GM18499 (cell line): ENCODE data around the gene PNMA8C.
"Not testable (repeated sequence)": the region's sequence is repeated elsewhere in the genome, so short reads cannot be mapped to it uniquely, and the experiment has no call there.

ENCODE experiments used
- ATAC-seq: cut with Tn5 transposase; IDR thresholded peaks from one replicate; pipeline ENCODE4 v1.9.1; 2021; ENCODE audit warnings: moderate number of reproducible peaks; ENCODE audit not compliant: insufficient read depth, unreplicated experiment

The PNMA8C gene

DNA sequence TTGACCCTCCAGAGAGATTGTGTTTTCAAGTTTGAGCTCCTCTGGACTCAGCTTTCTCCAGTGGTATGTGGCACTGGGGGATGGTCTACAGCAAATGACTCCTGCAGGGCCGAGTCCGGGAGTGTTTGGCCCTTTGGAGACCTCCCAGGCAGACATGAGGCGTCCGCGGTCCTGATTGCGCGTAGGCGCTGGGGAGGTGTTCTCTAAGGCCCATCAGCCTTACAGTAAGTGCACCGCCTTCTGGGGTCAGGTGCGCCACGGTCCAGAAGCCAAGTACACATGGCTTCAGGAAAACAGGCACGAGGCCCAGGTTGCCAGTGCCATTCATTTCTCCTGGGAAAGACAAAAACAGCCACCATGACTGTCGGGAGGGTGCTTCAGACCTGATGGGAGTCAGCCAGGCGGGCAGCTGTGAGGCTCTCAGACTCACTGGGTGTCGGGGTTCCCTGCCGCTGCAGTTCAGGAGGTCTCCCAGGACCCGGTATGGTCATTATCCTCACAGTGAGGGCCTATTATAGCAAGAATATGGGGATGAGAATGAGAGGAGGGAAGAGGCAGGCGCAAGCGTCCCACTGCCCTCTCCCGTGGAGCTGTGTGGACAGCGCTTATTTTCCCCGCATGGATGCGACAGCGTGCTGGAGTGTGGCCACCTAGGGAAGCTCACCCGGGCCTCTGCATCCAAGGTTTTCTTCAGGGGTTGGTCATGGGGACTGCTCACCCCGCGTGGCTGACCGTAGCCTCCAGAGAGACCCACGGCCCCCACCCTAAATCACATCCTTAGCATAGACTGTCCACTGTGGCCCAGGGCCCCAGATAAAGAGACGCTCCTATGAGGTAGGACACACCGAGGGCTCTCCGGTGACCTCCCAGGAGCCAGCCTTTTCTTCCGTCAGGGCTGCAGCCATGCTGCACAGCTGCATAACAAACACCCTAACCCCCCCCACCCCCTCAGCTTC, 37.2 kb downstream of the PNMA8C start:
- ATAC-seq = no peak

DNA sequence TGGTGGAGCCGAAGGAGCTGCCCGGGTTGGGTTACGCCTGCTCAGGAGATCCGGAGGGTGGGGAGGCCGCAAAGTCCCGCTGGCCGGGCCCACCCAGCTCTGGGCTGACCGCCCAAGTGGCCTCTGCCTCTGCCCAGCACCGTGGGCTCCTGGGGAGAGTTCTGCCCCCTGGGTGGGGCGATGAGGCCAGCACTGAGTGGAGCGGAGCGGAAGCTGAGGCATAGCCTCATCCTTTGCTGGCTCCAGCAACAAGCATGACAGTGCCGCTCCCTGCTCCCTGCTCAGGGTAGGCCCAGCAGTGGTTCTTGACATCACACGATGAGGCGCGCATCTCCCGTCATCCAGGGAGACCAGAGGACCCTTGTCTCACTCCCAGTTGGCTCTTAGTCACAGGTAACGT, 37.9 kb downstream of the PNMA8C start:
- ATAC-seq = no peak

DNA sequence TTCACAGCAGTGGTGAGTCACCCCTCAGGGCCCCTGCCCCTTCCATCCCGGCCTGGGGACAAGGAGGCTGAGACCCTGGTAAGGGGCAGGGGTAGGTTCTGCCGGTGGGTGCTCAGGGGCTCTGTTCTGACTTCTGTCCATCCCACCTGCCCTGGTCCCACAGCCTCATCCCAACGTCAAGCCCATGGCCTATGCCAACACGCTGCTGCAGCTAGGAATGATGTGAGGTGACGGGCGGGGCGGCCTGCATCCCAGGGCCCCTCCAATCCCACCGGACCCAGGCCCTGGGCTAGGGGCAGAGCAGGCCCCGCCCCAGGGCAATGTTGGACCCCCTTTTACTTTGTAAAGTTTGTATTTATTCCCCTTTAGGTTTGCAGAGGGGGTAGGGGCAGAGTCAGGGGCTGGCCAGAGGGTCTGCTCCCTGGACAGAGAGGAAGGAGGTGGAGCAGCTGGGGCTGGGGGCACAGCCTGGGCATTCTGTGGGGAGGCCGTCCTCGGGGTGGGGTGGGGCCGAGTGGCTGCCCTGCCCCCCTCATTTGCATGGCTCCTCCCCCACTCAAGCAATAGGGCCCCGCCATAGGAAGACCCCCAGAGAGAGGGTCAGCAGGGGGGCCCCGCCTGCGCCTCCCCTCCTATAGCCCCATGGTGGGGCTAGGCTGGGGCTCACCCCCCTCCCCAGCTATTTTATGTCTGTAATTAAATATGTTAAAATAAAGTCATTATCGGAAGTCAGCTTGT, 38.4 kb downstream of the PNMA8C start:
- ATAC-seq = no peak

GRCh38 chr19:46388311-46389095, 40.2 kb downstream of the PNMA8C start:
- no peak for ATAC-seq

DNA sequence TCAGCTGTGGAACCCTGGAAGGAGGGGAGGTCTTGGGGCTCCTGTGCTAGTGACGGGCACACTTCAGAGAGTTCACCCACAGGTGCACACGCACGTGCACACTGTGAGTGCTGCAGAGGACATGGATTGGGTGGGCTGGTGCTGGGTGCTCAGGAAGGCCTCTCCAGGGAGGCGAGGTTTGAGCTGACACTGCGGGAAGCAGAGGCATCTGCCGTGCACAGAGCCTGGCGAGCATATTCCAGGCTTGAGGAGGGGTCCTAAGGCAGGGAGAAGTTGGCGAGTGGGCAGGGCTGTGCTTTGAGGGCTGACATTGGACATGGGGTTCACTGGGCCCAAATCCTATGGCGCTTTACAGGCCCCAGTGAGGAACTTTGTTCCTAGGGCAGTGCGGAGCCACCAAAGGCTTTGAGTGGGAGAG, 41.0 kb downstream of the PNMA8C start:
- ATAC-seq = no peak

DNA sequence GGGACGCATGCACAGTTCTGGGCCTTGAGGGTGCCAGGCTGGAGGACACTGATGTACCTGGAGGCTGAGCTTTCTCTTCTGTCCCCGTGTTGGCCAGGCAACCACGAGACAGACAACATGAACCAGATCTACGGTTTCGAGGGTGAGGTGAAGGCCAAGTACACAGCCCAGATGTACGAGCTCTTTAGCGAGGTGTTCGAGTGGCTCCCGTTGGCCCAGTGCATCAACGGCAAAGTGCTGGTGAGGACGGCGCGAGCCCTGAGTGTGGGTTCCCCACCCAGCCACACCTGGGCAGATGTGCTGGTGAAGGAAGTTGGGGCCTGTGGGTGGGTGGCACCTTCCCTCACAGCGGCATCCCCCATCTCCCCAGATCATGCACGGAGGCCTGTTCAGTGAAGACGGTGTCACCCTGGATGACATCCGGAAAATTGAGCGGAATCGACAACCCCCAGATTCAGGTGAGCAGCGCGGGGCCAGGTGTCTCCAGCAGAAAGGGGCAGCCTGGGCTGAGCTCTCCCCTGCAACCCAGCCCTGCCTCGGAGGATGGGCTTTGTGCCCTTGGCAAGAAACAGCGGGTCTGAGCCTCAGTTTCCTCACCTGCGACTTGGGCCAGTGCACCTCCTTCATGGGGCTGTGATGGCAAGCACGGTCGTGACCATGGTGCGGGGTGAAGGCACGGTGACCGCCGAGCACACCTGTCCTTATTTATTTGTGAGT, 41.6 kb downstream of the PNMA8C start:
- no peak for ATAC-seq

DNA sequence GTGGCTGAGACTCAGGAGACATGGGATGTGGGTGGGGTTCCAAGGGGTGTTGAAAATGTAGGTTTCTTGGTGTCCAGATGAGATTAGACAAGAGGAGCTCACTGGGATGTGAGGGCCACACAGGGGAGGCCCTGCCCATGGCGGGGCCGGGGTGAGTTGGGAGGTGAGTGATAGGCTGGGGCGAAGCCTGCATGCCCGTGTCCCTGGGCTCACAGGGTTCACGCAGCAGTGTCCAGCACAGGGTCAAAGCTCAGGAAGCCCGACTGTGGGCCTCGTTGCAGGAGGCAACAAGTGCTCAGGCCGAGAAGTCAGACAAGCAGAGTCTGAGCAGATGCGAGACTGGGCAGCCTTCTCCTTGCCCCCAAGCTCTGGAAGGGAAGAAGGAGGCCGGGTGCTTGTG, 42.6 kb downstream of the PNMA8C start:
- no peak for ATAC-seq

GRCh38 chr19:46385636-46386035, 43.1 kb downstream of the PNMA8C start:
- ATAC-seq = no peak

DNA sequence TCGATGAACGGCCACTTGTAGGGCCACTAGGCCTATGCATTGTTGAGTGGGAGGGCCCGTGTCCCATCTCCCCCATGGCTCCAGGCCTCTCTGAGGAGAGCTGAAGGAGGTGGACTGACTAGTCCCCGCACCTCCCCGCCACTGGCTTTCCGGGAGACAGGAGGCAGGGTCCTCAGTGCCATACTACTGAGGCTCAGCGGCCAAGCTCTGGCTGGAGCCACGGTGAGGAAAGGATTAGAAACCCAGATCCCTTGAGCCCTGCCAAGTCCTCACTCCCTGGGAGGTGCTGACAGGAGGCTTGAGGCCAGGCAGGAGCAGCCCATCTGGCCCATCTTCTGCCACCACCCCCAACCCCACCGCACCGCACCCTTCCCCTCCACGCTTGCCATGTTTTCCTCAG, 44.3 kb downstream of the PNMA8C start:
- no peak for ATAC-seq

DNA sequence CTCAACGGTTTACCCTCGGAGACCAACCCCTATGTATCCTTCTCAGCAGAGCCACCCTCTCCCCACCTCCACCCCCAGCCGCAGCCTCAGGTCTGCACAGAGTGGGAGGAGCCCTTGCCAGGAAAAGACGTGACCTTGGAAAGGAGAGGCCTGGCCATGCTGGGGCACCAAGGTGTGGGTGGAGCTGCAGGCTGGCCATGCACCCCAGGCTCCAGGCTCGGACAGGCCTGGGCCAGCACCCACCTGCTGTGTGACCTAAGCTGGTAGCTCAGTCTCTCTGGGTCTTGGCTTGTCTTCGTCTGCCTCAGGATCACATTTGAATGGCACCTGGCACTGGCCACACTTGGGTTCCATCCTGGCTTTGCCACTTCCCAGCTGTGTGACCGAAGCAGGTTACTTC, 44.9 kb downstream of the PNMA8C start:
- no peak for ATAC-seq

DNA sequence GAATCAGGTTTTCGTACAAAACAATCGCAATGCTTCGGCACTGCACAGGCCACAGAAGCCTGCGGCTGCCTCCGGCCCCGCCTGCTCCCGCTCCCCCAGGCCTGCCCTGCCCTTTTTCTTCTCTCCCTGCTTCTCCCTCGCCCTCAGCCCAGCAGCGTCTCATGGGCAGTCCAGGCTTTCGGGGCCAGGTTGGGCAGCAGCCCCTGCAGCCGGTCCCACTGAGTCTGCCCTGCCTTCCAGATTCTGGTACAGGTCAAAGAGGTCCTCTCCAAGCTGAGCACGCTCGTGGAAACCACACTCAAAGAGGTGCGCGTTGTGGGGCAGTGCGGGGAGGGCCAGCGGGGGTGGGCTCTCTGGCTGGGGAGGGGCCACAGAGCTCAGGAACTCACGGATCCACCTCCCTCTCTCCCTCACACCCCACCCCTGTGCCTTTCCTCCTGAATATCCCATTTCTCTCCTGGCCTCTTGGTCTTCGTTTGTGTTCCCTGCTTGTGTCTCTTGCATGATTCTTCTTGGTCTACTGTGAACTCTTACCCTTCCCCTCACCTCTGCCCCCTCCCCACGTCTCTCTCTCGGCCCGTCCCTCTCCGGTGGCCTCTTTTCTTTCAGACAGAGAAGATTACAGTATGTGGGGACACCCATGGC, 45.4 kb downstream of the PNMA8C start:
- no peak for ATAC-seq

GRCh38 chr19:46381756-46382345, 46.9 kb downstream of the PNMA8C start:
- no peak for ATAC-seq

- ATAC-seq = no peak
These were observed 47.4 kb downstream of the PNMA8C start for GRCh38 chr19:46381346-46381745.

DNA sequence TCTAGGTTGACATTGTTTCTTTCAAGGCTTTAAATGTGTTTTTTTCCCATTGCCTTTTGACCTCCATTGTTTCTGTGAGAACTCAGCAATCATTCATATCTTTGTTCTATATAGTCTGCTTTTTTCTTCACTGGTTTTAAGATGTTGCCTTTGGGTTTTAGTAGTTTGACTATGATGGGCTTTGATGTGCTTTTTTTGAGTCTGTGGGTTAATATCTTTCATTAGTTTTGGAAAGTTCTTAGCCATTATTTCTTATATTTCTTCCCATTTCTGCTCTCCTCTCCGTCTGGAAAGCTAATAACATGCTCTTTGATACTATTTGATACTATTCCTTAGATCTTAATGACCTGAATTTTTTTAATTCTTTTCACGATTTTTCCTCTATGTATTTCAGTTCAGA, 48.0 kb downstream of the PNMA8C start:
- ATAC-seq = no peak

DNA sequence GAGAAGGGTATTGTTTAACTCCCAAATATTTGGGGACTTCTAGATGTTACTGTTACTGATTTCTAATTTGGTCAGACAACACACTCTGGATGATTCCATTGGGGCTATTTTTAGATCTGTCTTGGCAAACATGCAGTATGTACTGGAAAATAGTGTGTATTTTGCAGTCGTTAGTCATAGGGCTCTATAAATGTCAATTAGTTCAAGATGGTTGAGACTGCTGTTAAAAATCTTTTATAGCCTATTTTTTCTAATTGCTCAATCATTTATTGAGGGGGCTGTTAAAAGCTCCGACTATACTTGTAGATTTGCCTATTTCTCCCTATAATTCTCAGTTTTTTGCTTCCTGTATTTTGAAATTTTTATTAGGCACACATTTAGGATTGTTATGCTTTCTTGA, 50.5 kb downstream of the PNMA8C start:
- no peak for ATAC-seq

- no peak for ATAC-seq
These were observed 52.2 kb downstream of the PNMA8C start for GRCh38 chr19:46376241-46377153.

DNA sequence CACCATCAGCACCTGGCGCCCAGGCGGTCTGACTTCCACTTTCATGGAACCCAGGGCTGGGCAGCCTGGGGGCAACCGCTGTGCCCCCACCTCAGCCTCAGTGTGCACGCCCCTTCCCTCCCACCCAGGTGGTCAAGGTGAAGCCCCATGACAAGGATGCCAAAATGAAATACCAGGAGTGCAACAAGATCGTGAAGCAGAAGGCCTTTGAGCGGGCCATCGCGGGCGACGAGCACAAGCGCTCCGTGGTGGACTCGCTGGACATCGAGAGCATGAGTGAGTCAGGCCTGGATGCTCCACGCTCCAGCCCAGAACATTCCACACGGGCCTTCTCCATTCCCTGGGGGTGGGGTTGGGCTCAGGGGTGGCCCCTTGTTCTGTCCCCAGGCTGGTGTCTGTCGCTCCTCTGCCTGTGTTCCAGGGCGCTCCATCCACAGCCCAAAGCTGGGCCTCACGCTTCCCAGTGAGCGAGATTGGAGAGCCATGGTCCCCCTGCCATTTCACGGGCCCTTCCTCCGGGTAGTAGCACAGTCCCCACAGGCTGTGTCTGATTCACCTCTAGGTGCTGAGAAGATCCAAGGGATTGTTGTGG, 53.2 kb downstream of the PNMA8C start:
- not testable (repeated sequence) for ATAC-seq
